IMR-90 (cell line): ENCODE results near the gene NACA. TPM values are rescaled to one million over a fixed set of nuclear protein-coding genes. Genes with fewer than 3 reads are reported as not detected.
"Not testable (repeated sequence)": the region's sequence is repeated elsewhere in the genome, so short reads cannot be mapped to it uniquely, and the experiment has no call there.

Experiments used
- ATAC-seq: fragments of 200-7000 bp; cut with Tn5 transposase; 2 replicates; pipeline ENCODE4 v1.9.1; 2020; ENCODE audit warnings: low read depth, mild to moderate bottlenecking, moderate library complexity
- BruUV-seq: library from RNA; stranded (reverse); fragments of 400-500 nt; replicated peaks from 2 replicates; lab custom pipeline; 2021; lab: Mats Ljungman, UMichigan
- CTCF ChIA-PET: fragments of 300-600 bp; formaldehyde crosslinking; extraction: SDS; loops from one replicate; lab custom pipeline; 2021; ENCODE audit warnings: antibody characterized with exemption; lab: Yijun Ruan, JAX
- POLR2A ChIA-PET: fragments of 300-600 bp; sonication (Branson Sonifier 250); formaldehyde crosslinking; loops from one replicate; lab custom pipeline; 2022; ENCODE audit warnings: antibody characterized with exemption; ENCODE audit not compliant: unreplicated experiment; lab: Charles Lee
- DNase-seq: peaks from one replicate; pipeline ENCODE4 v3.0.0; 2013
- H2AFZ ChIP-seq: replicated peaks from 2 replicates; pipeline ENCODE3; 2013; ENCODE audit warnings: low read length, mild to moderate bottlenecking; ENCODE audit not compliant: poor library complexity
- H2AK5ac ChIP-seq: 2 replicates; pipeline ENCODE4 v1.6.1; 2013; ENCODE audit warnings: low read depth, low read length, inconsistent platforms
- H2AK9ac ChIP-seq: replicated peaks from 2 replicates; pipeline ENCODE3; 2013; ENCODE audit warnings: mild to moderate bottlenecking, low read depth, low read length, moderate library complexity; ENCODE audit not compliant: poor library complexity
- H2BK120ac ChIP-seq: 2 replicates; pipeline ENCODE4 v1.6.1; 2013; ENCODE audit warnings: low read depth, low read length, inconsistent platforms
- H2BK15ac ChIP-seq: 3 replicates; pipeline ENCODE4 v1.6.1; 2013; ENCODE audit warnings: low read depth, low read length, inconsistent platforms
- H2BK20ac ChIP-seq: 2 replicates; pipeline ENCODE4 v1.6.1; 2013; ENCODE audit warnings: low read depth, mild to moderate bottlenecking, inconsistent platforms, low read length, moderate library complexity
- H2BK5ac ChIP-seq: 2 replicates; pipeline ENCODE4 v1.6.1; 2013; ENCODE audit warnings: mild to moderate bottlenecking, low read depth, low read length, inconsistent platforms; ENCODE audit not compliant: poor library complexity, severe bottlenecking
- H3K14ac ChIP-seq: replicated peaks from 2 replicates; pipeline ENCODE4 v1.6.1; 2013; ENCODE audit warnings: low read depth, low read length, inconsistent platforms
- H3K18ac ChIP-seq: 2 replicates; pipeline ENCODE4 v1.6.1; 2013; ENCODE audit warnings: low read depth, low read length, control low read depth
- H3K23ac ChIP-seq: 2 replicates; pipeline ENCODE4 v1.6.1; 2013; ENCODE audit warnings: low read depth, low read length, inconsistent platforms
- H3K27ac ChIP-seq: 2 replicates; pipeline ENCODE4 v1.5.1; 2013; ENCODE audit warnings: mild to moderate bottlenecking, control low read depth, low read length; ENCODE audit not compliant: insufficient read depth
- H3K27me3 ChIP-seq: 2 replicates; pipeline ENCODE4 v1.6.1; 2013; ENCODE audit warnings: low read length; ENCODE audit not compliant: control insufficient read depth, insufficient read depth
- H3K36me3 ChIP-seq: 2 replicates; pipeline ENCODE4 v1.6.1; 2013; ENCODE audit warnings: low read length, mixed read lengths; ENCODE audit not compliant: control insufficient read depth, insufficient read depth
- H3K4ac ChIP-seq: 2 replicates; pipeline ENCODE4 v1.6.1; 2013; ENCODE audit warnings: low read depth, low read length, inconsistent platforms
- H3K4me1 ChIP-seq: 2 replicates; pipeline ENCODE4 v1.6.1; 2013; ENCODE audit warnings: low read length, mixed read lengths; ENCODE audit not compliant: control insufficient read depth, insufficient read depth
- H3K4me2 ChIP-seq: 2 replicates; pipeline ENCODE4 v1.6.1; 2013; ENCODE audit warnings: low read depth, mild to moderate bottlenecking, control low read depth, low read length, moderate library complexity
- H3K4me3 ChIP-seq: 2 replicates; pipeline ENCODE4 v1.5.1; 2013; ENCODE audit warnings: low read depth, mild to moderate bottlenecking, control low read depth, low read length, moderate library complexity; ENCODE audit not compliant: insufficient read depth
- H3K56ac ChIP-seq: 2 replicates; pipeline ENCODE4 v1.6.1; 2013; ENCODE audit warnings: low read length, inconsistent platforms; ENCODE audit not compliant: insufficient read depth; ENCODE audit errors: extremely low read depth
- H3K79me1 ChIP-seq, 2 experiments: 2 replicates each; pipeline ENCODE4 v1.6.1; 2013; ENCODE audit warnings: low read length in 2 of 2, inconsistent platforms in 1 of 2, low read depth in 1 of 2
- H3K9ac ChIP-seq: 2 replicates; pipeline ENCODE4 v1.6.1; 2013; ENCODE audit warnings: low read depth, low read length, control low read depth
- H3K9me1 ChIP-seq: 2 replicates; pipeline ENCODE4 v1.6.1; 2013; ENCODE audit warnings: low read length, inconsistent platforms; ENCODE audit not compliant: insufficient read depth
- H3K9me3 ChIP-seq: 2 replicates; pipeline ENCODE4 v1.6.1; 2013; ENCODE audit warnings: low read length; ENCODE audit not compliant: control insufficient read depth, insufficient read depth
- H4K20me1 ChIP-seq: 2 replicates; pipeline ENCODE4 v1.6.1; 2013; ENCODE audit warnings: low read length, inconsistent platforms; ENCODE audit not compliant: insufficient read depth
- H4K5ac ChIP-seq: 2 replicates; pipeline ENCODE4 v1.6.1; 2013; ENCODE audit warnings: mild to moderate bottlenecking, low read depth, low read length, control low read depth
- H4K8ac ChIP-seq, 2 experiments: 2 replicates each; pipeline ENCODE4 v1.6.1; 2013; ENCODE audit warnings: low read depth in 2 of 2, low read length in 2 of 2, control low read depth in 1 of 2, inconsistent platforms in 1 of 2
- H4K91ac ChIP-seq: 2 replicates; pipeline ENCODE4 v1.6.1; 2013; ENCODE audit warnings: low read depth, low read length, inconsistent platforms; ENCODE audit not compliant: insufficient read depth
- WGBS, 2 experiments: methylation state at CpG; one replicate each; pipeline versions ENCODE4 v1.1.5 to v1.1.7; 2013; ENCODE audit warnings: missing lambda C conversion rate in 2 of 2; ENCODE audit not compliant: insufficient read length in 1 of 2; ENCODE audit errors: extremely low coverage in 2 of 2; 5-methylcytosine and 5-hydroxymethylcytosine counted together
- dilution Hi-C: fragments of 300-500 bp; cut with HindIII; formaldehyde crosslinking; loops from one replicate; pipeline ENCODE4 v1.14.3; 2018; ENCODE audit warnings: low sequenced_read_pairs; ENCODE audit not compliant: unreplicated experiment
- in situ Hi-C: fragments of 300-500 bp; cut with MboI; formaldehyde crosslinking; loops from 3 replicates; pipeline ENCODE4 v1.14.3; 2019; ENCODE audit warnings: low sequenced_read_pairs, inconsistent platforms, mixed read lengths
- intact Hi-C: fragments of 100-400 bp; cut with micrococcal nuclease; formaldehyde crosslinking; loops from 2 replicates; pipeline ENCODE4 v1.10.0; 2022
- polyA plus RNA-seq, 3 experiments: library from polyadenylated mRNA; depleted of rRNA; stranded (reverse); fragments of >200 nt; gene quantifications; 2 replicates each; pipeline ENCODE4 v1.2.3, GENCODE V29; 2012; ENCODE audit warnings: low replicate concordance in 1 of 3
- total RNA-seq: library from RNA; depleted of rRNA; stranded (reverse); fragments of >200 nt; gene quantifications from 2 replicates; pipeline ENCODE4 v1.2.3, GENCODE V29; 2012

The NACA gene
- total and polyA plus RNA-seq, 2 of the 4 experiments (the other 2 are of a cell fraction): 662 to 1,223 TPM

GRCh38 chr12:56726196-56726675 is 1.1 kb upstream of the NACA start:
- Histone ChIP-seq H3K9me1 (peaks cover 14% of the 10 kb centered on the region), H2BK5ac (peak overlapping the region; percentile 69), H4K20me1 (peaks cover 30% of the 10 kb centered on the region), H3K79me1 (peaks cover 0 to 25% of the 10 kb centered on the region in 2 experiments; a peak in 2 of 4 replicates), H3K23ac (peak overlapping the region; percentile 11; the same call in 1 of the 2 replicates), H4K8ac (peak overlapping the region; percentile 17 to 90; a peak in 3 of 4 replicates), H3K4ac (peak overlapping the region; percentile 82; the same call in 1 of the 2 replicates), H3K36me3 (peaks cover 12% of the 10 kb centered on the region)
- BruUV-seq, in situ Hi-C loops, ATAC-seq, H4K5ac ChIP-seq, H2AK5ac ChIP-seq, H2BK120ac ChIP-seq, H2BK20ac ChIP-seq, DNase-seq, H3K4me1 ChIP-seq, H4K91ac ChIP-seq, H3K9ac ChIP-seq, H3K9me3 ChIP-seq, dilution Hi-C loops, intact Hi-C loops, H3K14ac ChIP-seq, H2BK15ac ChIP-seq, H2AK9ac ChIP-seq, CTCF ChIA-PET, H3K27me3 ChIP-seq, H3K4me3 ChIP-seq, H3K18ac ChIP-seq, H2AFZ ChIP-seq, H3K56ac ChIP-seq, H3K4me2 ChIP-seq, H3K27ac ChIP-seq: not testable (repeated sequence)
- POLR2A ChIA-PET: interaction anchor here (1.0 to 1.2 kb wide), 2 partner anchors 39 to 90 kb away, joined by 5 to 7 read pairs; partner anchors contain the start of gene PTGES3
- 100% methylated on average over 4 of the region's 15 CpGs; no CpG with 5 or more reads in 1 of the 2 experiments for WGBS, 2 experiments
